ENCODE measurements around the gene NUP88.

NUP88 gene

DNA sequence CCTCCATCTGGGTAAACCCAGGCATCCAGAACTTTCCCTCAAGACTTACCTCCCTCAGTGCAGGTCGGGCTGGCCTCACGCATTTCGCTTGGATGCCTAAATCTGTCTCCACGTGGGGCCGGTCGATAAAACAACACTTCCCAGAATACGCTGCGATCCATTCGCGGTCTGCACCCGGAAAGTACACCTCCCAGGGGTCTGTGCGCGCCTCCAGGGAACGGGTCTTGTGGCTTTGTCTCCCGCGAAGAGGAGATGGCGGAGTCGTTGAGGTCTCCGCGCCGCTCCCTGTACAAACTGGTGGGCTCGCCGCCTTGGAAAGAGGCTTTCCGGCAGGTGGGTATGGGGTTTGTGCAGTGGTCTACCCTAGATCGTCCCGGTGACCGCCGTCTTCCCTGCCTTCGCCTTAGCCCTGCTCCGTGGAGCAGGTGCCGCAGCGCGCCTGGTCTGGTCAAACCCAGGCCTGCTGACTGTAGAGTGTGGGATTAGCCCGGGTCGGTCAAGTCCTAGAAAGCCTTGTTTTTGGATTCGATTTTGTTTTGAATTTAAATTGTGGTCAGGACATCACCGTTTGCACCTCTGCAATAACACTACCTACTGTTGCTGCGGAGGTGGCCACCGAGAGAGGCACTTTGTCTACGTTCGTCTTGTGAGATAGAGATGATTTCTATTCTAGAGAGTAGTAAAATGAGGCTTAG, 644 bp upstream of the NUP88 start, which contains the start of gene RPAIN:
Gene RPAIN (plus strand): TSS at position 224 of the 695 bp plus-strand sequence. CDS start 29 bp downstream, at position 253.
- DNase-seq (ENCODE audit: low read depth in 2 of 3, low spot score in 2 of 3): peak in 2 of 3 experiments; percentile 66 to 77

DNA sequence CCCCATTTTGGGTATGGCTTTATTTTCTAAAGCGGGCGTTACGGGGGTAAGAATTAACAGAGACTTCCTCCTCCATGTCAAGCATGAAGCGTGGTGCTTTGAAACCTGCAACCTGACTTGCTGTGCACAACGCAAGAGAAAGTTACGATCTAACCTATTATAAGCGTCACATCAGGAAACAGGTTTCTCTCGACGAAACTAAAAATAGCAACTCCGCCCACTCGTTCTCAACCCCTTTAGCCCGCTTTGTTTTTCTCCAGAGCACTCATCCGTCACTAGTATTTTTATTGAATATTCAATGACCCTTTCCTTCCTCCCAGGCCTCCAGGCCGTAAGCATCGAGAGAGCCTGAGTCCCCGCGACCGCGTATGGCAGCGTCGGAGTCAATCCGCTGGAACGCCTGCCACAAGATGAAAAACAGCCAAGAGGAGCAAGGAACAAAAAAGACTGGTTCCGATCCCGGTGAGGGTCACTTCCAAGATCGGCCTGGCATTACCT, 555 bp downstream of the NUP88 start:
- peak in 2 of 3 experiments; percentile 25 to 26 for DNase-seq (ENCODE audit: low read depth in 2 of 3, low spot score in 2 of 3)

DNA sequence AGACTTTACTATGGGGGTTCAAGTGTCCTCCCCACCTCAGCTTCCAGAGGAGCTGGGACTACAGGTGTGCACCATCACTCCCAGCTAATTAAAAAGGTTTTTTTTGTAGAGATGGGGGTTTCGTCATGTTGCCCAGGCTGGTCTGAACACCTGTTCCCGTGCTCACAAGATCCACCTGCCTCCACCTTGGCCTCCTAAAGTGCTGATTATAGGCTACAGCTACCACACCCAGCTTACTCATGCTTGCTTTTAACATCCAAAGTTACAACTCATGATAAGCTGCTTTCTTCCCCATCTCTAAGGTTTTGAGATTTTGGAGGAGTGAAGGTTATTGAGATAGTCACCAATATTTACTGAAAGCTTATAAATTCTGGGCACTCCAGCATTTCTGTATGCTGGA, 2.6 kb downstream of the NUP88 start:
- no peak for DNase-seq (ENCODE audit: low read depth in 2 of 3, low spot score in 2 of 3)

DNA sequence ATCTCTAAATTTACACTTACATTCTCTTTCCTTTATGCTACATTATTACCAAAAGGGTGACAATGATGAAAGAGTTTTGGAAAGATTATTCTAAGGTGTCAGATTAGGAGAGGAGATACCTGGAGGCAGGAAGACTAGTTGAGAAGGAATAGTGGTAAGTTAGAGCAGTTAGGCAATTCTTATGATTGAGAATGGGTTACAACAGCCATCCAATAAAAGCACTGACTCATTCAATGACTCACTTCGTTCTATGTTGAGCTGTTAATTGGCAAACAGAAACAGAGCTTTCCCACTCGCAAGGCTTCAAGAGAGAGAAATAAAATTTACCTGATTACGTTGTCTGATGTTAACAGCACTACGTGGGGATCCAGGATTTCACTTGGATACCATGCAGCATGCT, 5.8 kb downstream of the NUP88 start:
- no peak for DNase-seq (ENCODE audit: low read depth in 2 of 3, low spot score in 2 of 3)

DNA sequence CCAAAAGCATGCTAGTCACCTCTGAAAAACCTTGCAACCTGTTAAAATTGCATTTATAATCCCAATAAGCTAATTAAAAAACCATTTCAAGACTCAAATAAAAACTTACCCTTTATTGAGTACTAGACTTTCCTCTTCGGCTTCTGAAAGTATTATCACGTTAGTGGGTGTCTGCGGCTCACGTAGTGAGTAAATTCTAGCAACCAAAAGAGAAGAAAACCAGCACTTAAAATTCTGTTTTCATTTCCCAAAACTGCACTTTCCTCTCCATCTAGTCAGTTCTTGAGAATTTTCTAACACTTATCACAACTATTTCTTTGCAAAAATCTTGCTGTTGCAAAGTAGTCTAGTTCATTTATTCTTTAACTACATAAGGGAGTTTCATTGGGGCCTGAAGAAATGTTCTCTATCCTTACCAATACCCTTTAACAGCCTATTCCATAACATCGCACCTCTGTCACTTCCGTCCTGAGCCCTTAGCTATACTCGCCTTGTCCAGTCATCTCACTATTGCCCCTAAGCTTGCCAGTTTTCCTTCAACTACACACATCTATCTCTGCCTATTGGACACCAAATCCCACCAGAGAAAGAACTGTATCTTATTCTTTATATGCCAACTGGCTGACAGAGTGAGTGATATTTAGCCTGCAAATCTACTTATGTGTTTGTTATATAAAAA, 8.7 kb downstream of the NUP88 start:
- no peak for DNase-seq (ENCODE audit: low read depth in 2 of 3, low spot score in 2 of 3)

DNA sequence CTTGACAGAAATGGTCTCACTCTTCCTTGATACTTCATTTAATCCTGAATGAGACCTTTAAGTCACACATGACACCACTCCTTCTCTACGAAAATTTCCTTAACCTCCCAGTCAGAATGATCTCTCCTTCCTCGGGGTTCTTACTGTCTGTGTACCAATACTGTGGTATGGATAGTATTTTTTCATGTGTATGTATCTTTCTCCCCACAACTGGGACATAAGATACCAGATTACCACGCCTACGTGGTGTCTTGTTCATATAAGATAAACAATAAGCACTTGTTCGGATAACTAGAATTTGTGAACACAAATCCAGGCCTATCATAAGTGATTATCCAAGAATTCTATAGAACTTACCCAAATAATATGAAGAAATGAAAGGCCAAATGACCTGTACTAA, 11.3 kb downstream of the NUP88 start:
- no peak for DNase-seq (ENCODE audit: low read depth in 2 of 3, low spot score in 2 of 3)

DNA sequence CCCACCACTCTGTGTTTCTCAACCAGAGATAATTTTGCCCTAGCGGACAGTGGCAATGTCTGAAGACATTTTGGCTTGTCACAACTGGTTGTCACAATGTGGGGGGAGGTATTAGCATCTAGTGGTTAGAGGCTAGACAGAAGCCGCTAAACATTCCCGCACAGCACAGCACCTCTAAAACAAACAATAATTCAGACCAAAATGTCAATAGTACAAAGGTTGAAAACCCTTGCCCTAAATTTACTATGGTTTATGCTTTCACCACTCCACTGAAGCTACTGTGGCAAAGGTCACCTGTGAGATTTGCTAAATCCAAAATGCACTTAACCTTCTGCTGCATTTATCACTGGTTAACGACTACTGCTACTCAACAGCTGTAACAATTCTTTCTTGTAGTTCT, 14.1 kb downstream of the NUP88 start:
- no peak for DNase-seq (ENCODE audit: low read depth in 2 of 3, low spot score in 2 of 3)

DNA sequence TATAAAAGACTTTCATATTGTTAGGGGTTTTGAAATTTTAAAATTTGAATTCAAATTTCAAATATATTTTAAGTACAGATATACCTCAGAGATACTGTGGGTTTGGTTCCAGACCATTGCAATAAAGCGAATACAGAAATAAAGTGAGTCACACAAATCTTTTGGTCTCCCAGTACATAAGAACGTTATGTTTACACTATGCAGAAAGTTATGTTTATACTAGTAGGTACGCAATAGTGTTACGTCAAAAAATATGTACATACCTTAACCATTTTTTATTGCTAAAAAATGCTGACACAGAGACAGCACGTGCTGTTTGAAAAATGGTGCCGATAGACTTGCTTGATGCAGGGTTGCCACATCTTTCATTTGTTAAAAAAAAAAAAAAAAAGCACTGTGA, 19.7 kb downstream of the NUP88 start:
- DNase-seq (ENCODE audit: low read depth in 2 of 3, low spot score in 2 of 3): no peak

DNA sequence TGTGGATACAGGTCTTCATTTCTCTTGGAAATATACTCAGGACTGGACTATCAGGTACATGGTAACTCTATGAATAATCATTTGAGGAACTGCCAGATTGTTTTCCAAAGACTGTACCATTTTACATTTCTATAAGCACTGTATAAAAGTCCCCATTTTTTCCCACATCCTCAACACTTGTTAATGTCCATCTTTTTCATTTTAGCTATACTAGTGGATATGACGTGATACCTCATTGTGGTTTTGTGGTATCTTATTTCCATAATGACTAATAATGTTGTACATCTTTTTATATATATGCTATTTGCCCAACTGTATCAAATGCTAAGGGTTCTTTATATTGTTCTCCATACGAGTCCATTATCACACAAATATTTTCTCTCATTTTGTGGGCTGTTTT, 22.9 kb downstream of the NUP88 start:
- no peak for DNase-seq (ENCODE audit: low read depth in 2 of 3, low spot score in 2 of 3)

DNA sequence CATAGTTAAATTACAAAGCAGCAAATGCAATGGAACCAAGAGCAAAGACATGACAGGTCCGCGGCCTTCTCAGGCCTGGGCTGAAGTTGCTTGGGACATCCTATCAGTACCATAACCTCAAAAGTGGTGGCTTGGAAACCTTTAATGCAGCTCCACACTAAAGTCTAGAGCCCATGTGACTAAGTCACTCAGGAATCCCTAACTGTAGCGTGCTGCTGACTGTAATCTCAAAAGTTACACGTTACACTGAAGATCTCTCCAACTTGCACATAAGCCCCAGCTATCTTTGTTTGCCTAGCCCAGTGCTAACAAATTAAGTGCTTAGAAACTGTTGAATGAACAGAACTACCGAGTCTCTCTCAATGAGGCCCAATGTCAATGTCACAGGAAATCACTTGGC, 27.8 kb downstream of the NUP88 start:
- no peak for DNase-seq (ENCODE audit: low read depth in 2 of 3, low spot score in 2 of 3)

DNA sequence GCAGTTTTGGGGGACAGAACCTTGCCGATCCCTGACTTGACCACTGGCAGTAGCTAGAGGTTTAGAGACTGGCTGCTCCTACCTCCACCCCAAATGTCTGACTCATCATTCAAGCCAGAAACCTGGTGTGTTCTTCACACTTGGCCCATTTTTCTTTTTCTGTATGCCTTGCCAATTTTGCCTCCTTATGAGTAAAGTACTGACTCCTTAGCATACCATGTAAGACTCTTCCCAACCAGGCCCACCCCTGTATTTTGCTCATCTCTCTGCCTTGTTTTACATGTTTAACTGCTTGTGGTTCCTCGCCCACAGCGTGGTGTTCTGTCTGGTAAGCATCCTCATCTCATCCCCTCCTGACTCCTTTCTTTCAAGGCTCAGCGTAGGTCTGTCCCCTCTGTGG, 37.9 kb downstream of the NUP88 start:
- DNase-seq (ENCODE audit: low read depth in 2 of 3, low spot score in 2 of 3): no peak

DNA sequence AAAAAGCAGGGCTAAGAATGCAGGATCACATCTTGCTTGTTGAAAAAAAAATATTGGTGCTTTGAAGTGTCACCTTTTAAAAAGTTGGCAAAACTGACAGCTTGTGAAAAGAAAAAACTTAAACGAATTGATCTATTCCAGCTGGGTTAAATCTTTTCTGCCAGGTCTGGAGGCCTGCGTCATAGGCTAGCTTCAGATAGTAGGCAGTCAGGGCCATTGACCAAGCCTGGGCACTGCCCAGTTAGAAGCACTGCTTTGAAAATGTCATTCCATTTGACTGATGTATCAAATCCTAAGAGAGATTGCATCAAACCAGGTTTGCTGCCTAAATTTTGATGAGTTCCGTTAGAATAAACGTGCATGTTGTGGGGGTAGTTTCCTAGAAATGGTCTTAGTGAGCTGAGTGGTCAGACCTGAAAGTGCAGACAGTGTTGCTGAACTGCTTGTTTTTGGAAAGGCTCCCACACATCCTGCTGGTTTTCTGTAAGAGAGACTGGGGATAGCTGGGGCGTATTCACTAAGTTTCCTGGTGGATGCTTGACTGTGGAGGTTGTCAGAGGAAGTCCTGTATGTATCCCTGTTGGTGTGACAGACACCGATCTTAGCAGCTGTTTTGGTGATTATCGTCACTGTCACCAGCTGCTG, 38.8 kb downstream of the NUP88 start:
- DNase-seq (ENCODE audit: low read depth in 2 of 3, low spot score in 2 of 3): no peak

DNA sequence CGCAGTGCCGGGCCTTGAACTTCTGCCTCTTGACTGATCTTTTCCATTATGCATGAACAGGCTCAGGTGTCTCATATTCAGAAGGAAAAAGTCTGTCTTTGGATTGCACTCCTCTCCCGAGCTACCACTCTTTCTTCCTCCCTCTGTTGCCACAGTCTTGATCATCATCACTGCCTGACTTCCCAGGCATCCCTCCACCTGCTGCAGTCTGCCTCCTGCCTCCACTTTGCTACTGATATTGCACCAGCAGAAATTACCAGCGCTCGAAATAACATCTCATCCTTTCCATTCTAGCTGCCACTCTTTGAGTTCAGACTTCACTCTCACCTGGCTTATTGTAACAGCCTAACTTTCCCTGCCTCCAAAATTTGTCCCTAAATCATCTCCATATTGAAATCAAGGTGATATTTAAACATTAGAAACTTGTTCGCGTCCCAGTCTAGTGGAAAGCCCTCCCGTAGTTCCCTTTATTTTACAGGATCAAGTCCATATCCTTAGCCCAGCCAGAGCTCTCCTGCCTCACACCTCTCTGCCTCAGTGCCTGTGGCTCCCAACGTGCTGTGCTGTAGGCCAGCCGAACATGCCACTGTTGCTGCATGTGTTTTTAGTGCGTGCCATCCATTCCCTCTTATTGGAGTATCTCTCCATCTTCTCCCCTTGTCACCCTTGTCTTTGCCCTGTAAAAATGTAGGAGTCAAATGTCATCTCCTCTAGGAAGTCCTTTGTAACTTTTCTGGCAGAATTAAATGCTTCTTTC, 39.9 kb downstream of the NUP88 start:
- DNase-seq (ENCODE audit: low read depth in 2 of 3, low spot score in 2 of 3): no peak

DNA sequence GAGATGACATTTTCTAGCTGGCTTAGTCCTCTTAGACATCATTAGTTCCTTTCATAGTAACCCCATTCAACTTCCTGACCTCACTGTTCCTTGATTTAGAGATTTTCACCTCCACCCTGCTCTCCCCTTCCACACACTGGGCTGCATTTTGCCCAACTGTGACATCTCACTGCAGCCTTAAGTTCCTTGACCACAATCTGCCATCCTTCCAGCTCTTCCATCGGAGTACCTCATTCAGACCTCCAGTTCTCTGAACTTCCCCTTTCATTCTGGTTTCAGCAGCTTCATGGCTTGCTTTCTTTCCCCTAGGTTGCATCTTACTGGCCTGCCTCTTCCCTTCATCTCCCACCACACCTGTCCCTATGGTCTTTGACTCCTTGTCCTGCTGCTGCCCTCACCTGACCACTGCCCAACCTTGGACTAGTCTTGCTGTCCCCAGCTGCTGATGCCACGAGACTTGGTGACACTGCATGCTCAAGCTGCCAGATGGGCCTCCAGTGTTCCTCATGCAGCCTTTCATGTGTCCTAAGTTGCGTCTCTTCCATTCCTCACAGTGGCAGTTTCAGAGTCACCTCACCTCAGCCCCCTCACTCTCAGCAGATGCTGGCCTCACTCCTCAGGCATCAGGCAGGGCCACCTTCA, 40.8 kb downstream of the NUP88 start:
- DNase-seq (ENCODE audit: low read depth in 2 of 3, low spot score in 2 of 3): no peak

DNA sequence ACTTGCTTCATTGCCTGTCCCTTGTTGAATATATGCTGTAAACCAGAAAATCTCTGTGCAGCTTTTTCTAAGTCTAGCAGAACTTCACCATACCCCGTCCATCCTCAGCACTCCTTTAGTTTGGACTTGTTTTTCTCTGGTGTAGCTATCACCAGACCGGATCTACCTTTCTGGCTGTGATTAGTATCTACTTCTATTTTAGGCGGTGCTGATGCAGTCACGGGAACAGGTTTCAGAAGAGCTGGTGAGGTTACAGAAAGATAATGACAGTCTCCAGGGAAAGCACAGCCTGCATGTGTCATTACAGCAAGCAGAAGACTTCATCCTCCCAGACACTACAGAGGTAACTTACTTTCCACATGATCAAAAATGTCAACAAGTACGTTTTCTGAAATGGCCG, 46.4 kb downstream of the NUP88 start:
- no peak for DNase-seq (ENCODE audit: low read depth in 2 of 3, low spot score in 2 of 3)

DNA sequence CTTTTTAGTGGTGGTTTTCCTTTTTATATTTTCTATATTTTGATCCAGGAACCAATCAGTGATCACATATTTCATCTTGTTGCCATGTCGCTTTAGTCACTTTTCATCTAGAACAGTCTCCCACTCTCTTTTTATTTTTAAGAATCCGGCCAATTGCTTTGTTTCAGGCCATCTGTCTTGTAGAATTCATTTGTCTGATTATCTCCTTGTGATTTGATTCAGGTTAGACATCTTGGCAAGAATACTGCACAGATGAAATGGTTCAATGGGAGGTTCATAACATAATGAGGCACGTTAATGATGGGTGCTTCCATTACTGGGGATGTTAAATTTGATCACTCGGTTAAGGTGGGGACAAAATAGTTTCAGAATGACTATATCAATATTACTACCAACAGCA, 49.1 kb downstream of the NUP88 start:
- no peak for DNase-seq (ENCODE audit: low read depth in 2 of 3, low spot score in 2 of 3)

DNA sequence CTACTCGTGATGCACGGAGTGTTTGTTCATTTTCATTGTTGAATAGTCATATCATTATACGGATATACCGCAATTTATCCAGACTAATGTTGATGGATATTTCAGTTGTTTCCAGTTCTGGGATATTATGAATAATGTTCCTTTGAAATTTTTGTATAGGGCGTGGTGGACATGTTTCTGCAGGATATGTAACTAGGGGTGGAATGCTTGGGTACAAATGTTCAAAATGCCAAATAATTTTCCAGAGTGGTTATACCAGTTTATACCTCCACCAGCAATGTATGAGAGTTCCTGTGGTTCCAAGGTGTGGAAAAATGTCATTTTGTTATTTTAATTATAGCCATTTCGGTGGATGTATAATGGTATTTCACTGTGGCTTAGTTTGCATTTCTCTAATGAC, 53.6 kb downstream of the NUP88 start:
- DNase-seq (ENCODE audit: low read depth in 2 of 3, low spot score in 2 of 3): no peak

DNA sequence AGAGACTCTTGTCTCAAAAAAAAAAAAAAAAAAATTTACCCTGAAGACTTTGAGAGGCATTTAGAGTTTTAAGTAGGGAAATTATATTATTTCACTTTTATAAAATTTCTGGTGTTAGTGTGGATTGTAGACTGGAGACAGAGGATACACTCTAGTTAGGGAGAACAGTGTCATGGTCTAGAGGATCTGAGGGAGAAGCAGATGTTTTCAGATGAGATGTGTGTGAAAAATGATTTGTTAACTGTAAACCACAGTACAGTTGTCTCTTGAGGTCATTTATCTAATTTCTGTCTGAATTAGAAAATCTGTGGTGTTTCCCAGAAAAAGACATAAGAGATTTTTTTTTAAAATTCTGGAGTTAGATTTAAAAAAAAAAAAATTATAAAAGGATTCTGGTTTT, 54.8 kb downstream of the NUP88 start:
- DNase-seq (ENCODE audit: low read depth in 2 of 3, low spot score in 2 of 3): no peak

DNA sequence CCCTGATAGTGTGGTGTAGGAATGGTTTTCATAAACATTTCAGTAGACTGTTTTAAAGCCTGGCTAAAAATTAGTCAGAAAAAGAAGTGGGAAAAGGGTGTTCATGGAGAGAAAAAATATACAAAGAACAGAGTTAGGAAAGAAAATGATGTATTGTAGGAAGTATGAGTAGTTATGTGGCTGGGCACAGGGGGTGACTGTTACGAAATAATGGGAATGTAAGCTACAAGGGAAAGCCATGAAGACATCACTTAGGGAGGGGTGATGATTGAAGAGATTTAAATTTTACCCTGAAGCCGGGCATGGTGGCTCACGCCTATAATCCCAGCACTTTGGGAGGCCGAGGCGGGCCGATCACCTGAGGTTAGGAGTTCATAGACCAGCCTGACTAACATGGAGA, 55.3 kb downstream of the NUP88 start:
- no peak for DNase-seq (ENCODE audit: low read depth in 2 of 3, low spot score in 2 of 3)

DNA sequence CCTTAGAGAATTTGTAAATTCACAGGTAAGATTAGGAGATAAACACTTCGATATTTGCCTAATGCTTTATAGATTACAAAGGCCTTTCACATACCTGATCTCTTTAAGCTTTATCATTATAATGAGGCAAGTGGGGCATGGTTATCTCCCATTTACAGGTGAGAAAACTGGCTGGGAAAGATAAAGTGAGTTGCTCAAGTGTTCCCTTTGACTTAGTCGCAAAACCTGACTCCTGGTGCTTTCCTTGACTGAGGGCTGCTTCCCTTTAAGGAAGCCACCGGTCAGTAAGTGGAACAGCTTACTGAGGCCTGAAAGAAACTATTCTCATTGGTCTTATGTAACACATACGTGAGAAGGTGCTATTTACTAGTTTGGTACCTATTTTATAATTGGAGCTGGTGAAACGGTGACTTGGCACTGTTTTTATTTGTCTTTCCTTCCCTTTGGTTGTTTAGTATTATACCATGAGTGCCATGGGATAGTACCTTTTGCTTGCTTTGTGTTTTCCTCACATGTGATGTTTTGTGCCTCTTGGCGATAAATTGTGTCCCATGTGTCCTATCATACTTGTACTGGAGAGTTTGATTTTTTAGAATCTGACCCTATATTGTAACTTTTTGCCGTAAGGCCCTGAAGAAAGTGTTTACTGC, 57.2 kb downstream of the NUP88 start:
- no peak for DNase-seq (ENCODE audit: low read depth in 2 of 3, low spot score in 2 of 3)

DNA sequence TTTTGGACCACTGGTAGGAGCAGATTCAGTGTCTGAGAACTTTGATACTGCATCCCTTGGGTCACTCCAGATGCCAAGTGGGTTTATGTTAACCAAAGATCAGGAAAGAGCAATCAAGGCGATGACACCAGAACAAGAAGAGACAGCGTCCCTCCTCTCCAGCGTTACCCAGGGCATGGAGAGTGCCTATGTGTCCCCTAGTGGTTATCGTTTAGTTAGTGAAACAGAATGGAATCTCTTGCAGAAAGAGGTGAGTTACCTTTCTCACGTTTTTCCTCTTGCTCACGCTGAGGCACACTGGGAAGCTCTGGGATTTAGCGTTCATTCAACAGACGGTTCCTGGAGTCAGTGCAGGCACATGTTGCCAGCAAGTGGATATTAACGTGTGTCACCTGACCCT, 58.0 kb downstream of the NUP88 start:
- no peak for DNase-seq (ENCODE audit: low read depth in 2 of 3, low spot score in 2 of 3)

All from activated CD8-positive, alpha-beta memory T cell treated with anti-CD3 and anti-CD28 coated beads for 48 hours (primary cell).